ENCODE measurements around the gene OR10A4.

OR10A4 gene

GRCh38 chr11:6926208-6927029, 50.0 kb downstream of the OR10A4 start, which contains the start of gene ZNF215:
TSS of gene ZNF215 (plus strand) at chr11:6926426. CDS start at chr11:6932273, 5,847 bp downstream.
- WGBS, 2 experiments (ENCODE audit: insufficient coverage in 2 of 2), result 2% methylated on average over 47 to 56 of the region's 61 CpGs
- Histone ChIP-seq H3K27ac (ENCODE audit: low read depth, low read length, severe bottlenecking) (peak within 1 kb of the TSS; percentile 60), H3K9me3 (ENCODE audit: control insufficient read depth, low read length) (no peaks in the 10 kb centered on the region)

GRCh38 chr11:6927030-6927617, 50.7 kb downstream of the OR10A4 start:
- no peaks in the 10 kb centered on the region for H3K9me3 ChIP-seq (ENCODE audit: control insufficient read depth, low read length)
- no peak overlapping the region for H3K27ac ChIP-seq (ENCODE audit: low read depth, low read length, severe bottlenecking)
- WGBS, 2 experiments (ENCODE audit: insufficient coverage in 2 of 2), result 40 to 44% methylated on average over 6 to 7 of the region's 11 CpGs
- H3K4me3 ChIP-seq (ENCODE audit: extremely low read depth, insufficient read depth, low read length, poor library complexity, severe bottlenecking), result peak overlapping the region; percentile 62
- no peaks in the 10 kb centered on the region for H3K4me1 ChIP-seq (ENCODE audit: control insufficient read depth, insufficient read depth, low read length, poor library complexity, severe bottlenecking)
- no peaks in the 10 kb centered on the region for H3K36me3 ChIP-seq (ENCODE audit: control insufficient read depth, insufficient read depth, low read length)

More at GRCh38 chr11:6926208-6927029, 50.0 kb downstream of the OR10A4 start, which contains the start of gene ZNF215:
- H3K36me3 ChIP-seq (ENCODE audit: control insufficient read depth, insufficient read depth, low read length), result no peaks in the 10 kb centered on the region
- H3K4me1 ChIP-seq (ENCODE audit: control insufficient read depth, insufficient read depth, low read length, poor library complexity, severe bottlenecking), result no peaks in the 10 kb centered on the region
- peak within 1 kb of the TSS; percentile 62 for H3K4me3 ChIP-seq (ENCODE audit: extremely low read depth, insufficient read depth, low read length, poor library complexity, severe bottlenecking)
